ENCODE measurements around the gene TOGARAM2.

GRCh38 chr2:28991460-28991859, 10.4 kb downstream of the TOGARAM2 start:
- no peak for TF ChIP-seq CTCF (optimal IDR thresholded peaks at IDR 0.05 in 1 of 3, IDR thresholded peaks at IDR 0.05 in 1 of 3, conservative IDR thresholded peaks at IDR 0.05 in 1 of 3; ENCODE audit: extremely low read depth in 1 of 3, insufficient read depth in 2 of 3, low read length in 3 of 3)
- TF ChIP-seq EZH2 (IDR thresholded peaks at IDR 0.05; ENCODE audit: low read length): no peak

All from keratinocyte (primary cell).